RWPE2 (cell line): Measurements from ENCODE around the gene DOK3.

Source experiments
- ATAC-seq: fragments of 200-7000 bp; cut with Tn5 transposase; 3 replicates; pipeline ENCODE4 v1.9.1; 2021; ENCODE audit warnings: low read depth
- DNase-seq: peaks from one replicate; pipeline ENCODE4 v3.0.0-alpha.2; 2020; ENCODE audit warnings: low spot score
- H3K27ac ChIP-seq: fragments of 450-650 bp; 2 replicates; pipeline ENCODE4 v1.5.1; 2017; ENCODE audit warnings: mild to moderate bottlenecking; ENCODE audit not compliant: poor library complexity, severe bottlenecking
- H3K27me3 ChIP-seq: fragments of 250-450 bp; sonication (Bioruptor Pico); 2 replicates; pipeline ENCODE4 v1.5.1; 2021; ENCODE audit warnings: mild to moderate bottlenecking, moderate library complexity; ENCODE audit not compliant: insufficient read depth, poor library complexity, severe bottlenecking
- H3K36me3 ChIP-seq: fragments of 250-450 bp; sonication (Bioruptor Pico); 2 replicates; pipeline ENCODE4 v1.5.1; 2020; ENCODE audit warnings: low read depth, mild to moderate bottlenecking, moderate library complexity
- H3K4me1 ChIP-seq: fragments of 250-450 bp; sonication (Bioruptor Pico); 2 replicates; pipeline ENCODE4 v1.5.1; 2021; ENCODE audit warnings: mild to moderate bottlenecking, moderate library complexity; ENCODE audit not compliant: insufficient read depth, poor library complexity, severe bottlenecking
- H3K4me3 ChIP-seq: fragments of 250-450 bp; sonication (Bioruptor Pico); 2 replicates; pipeline ENCODE4 v1.5.1; 2021; ENCODE audit warnings: mild to moderate bottlenecking, moderate library complexity; ENCODE audit not compliant: severe bottlenecking
- H3K9me3 ChIP-seq: fragments of 250-450 bp; sonication (Bioruptor Pico); 2 replicates; pipeline ENCODE4 v1.5.1; 2021; ENCODE audit warnings: mild to moderate bottlenecking, moderate library complexity; ENCODE audit not compliant: severe bottlenecking
- CTCF ChIP-seq: fragments of 450-650 bp; IDR thresholded peaks from one replicate; pipeline ENCODE4 v1.5.1; 2017; ENCODE audit warnings: mild to moderate bottlenecking, moderate library complexity; ENCODE audit not compliant: poor library complexity, severe bottlenecking

DOK3 gene

GRCh38 chr5:177548495-177548894 lies 38.9 kb upstream of the DOK3 start:
- H3K9me3 ChIP-seq: no peaks in the 10 kb centered on the region
- no peaks in the 10 kb centered on the region for H3K27me3 ChIP-seq
- H3K4me3 ChIP-seq: no peak overlapping the region
- H3K27ac ChIP-seq: no peak overlapping the region
- peaks cover 37% of the 10 kb centered on the region for H3K36me3 ChIP-seq
- DNase-seq (no peak), ATAC-seq (no peak)
- TF ChIP-seq CTCF: no peak
- peaks cover 26% of the 10 kb centered on the region for H3K4me1 ChIP-seq

GRCh38 chr5:177547736-177548135 lies 38.1 kb upstream of the DOK3 start:
- Histone ChIP-seq H3K9me3 (no peaks in the 10 kb centered on the region), H3K4me1 (peaks cover 26% of the 10 kb centered on the region), H3K27me3 (no peaks in the 10 kb centered on the region), H3K36me3 (peaks cover 38% of the 10 kb centered on the region), H3K27ac (peak overlapping the region; percentile 66), H3K4me3 (no peak overlapping the region)
- no peak for TF ChIP-seq CTCF
- ATAC-seq (no peak), DNase-seq (no peak)

GRCh38 chr5:177546258-177546741 lies 36.7 kb upstream of the DOK3 start:
- peaks cover 26% of the 10 kb centered on the region for H3K4me1 ChIP-seq
- no peak overlapping the region for H3K4me3 ChIP-seq
- H3K36me3 ChIP-seq: peaks cover 35% of the 10 kb centered on the region
- peak overlapping the region; percentile 66 for H3K27ac ChIP-seq
- TF ChIP-seq CTCF: peak; percentile 47
- no peaks in the 10 kb centered on the region for H3K9me3 ChIP-seq
- H3K27me3 ChIP-seq: no peaks in the 10 kb centered on the region
- ATAC-seq: peak; percentile 98
- peak; percentile 90 for DNase-seq

GRCh38 chr5:177545487-177546257 lies 36.0 kb upstream of the DOK3 start:
- TF ChIP-seq CTCF: no peak
- Histone ChIP-seq H3K27me3 (no peaks in the 10 kb centered on the region), H3K4me3 (no peak overlapping the region), H3K4me1 (peaks cover 31% of the 10 kb centered on the region), H3K9me3 (no peaks in the 10 kb centered on the region), H3K36me3 (peaks cover 31% of the 10 kb centered on the region), H3K27ac (peak overlapping the region; percentile 66)
- ATAC-seq (no peak), DNase-seq (no peak)
